ENCODE measurements around the gene DPF3.

The DPF3 gene

GRCh38 chr14:72633551-72633950, 260.4 kb downstream of the DPF3 start:
- POLR2A ChIA-PET, result no interaction called here
- DNase-seq (ENCODE audit: extremely low spot score), result no peak
- TF ChIP-seq, protein P1, sequence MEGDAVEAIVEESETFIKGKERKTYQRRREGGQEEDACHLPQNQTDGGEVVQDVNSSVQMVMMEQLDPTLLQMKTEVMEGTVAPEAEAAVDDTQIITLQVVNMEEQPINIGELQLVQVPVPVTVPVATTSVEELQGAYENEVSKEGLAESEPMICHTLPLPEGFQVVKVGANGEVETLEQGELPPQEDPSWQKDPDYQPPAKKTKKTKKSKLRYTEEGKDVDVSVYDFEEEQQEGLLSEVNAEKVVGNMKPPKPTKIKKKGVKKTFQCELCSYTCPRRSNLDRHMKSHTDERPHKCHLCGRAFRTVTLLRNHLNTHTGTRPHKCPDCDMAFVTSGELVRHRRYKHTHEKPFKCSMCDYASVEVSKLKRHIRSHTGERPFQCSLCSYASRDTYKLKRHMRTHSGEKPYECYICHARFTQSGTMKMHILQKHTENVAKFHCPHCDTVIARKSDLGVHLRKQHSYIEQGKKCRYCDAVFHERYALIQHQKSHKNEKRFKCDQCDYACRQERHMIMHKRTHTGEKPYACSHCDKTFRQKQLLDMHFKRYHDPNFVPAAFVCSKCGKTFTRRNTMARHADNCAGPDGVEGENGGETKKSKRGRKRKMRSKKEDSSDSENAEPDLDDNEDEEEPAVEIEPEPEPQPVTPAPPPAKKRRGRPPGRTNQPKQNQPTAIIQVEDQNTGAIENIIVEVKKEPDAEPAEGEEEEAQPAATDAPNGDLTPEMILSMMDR (IDR thresholded peaks at IDR 0.05; ENCODE audit: control extremely low read depth, extremely low read depth, low read depth, missing control alignments), result no peak
- CTCF ChIA-PET, result interaction anchor here (1.0 to 1.6 kb wide), 5 partner anchors 10 to 175 kb away, joined by 3 to 6 read pairs (median 5); no protein-coding TSS in a partner anchor

- ChIA-PET POLR2A (no interaction called here), CTCF (interaction anchor here (1.0 to 2.8 kb wide), 5 partner anchors 10 to 176 kb away, joined by 3 to 10 read pairs (median 5); no protein-coding TSS in a partner anchor)
- TF ChIP-seq, protein P1 (IDR thresholded peaks at IDR 0.05; ENCODE audit: control extremely low read depth, extremely low read depth, low read depth, missing control alignments), result no peak
- no peak for DNase-seq (ENCODE audit: extremely low spot score)
These were observed 261.2 kb downstream of the DPF3 start for GRCh38 chr14:72632727-72633126.

DNA sequence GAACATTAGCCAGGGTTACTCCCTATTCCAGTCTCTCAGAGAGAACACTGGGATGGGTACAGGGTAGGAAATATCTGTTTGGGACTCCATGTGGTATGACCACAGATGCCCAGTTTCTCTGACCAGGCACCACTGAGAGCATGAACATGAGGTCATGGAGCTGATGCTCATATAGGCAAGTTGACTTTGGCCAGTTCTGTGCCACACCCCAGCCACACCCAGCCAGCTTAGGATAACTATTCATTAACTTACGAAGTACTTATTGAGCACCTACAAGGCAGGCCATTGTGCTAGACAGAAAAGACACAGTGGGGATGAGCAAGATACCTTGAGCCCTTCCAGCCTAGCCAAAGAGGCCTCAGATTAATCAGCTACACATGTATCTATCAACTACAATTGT, 262.5 kb downstream of the DPF3 start:
- TF ChIP-seq, protein P1 (IDR thresholded peaks at IDR 0.05; ENCODE audit: control extremely low read depth, extremely low read depth, low read depth, missing control alignments), result no peak
- ChIA-PET CTCF (interaction anchor here (1.0 to 2.8 kb wide), 3 partner anchors 10 to 272 kb away, joined by 3 to 10 read pairs (median 3); no protein-coding TSS in a partner anchor), POLR2A (no interaction called here)
- DNase-seq (ENCODE audit: extremely low spot score), result no peak

DNA sequence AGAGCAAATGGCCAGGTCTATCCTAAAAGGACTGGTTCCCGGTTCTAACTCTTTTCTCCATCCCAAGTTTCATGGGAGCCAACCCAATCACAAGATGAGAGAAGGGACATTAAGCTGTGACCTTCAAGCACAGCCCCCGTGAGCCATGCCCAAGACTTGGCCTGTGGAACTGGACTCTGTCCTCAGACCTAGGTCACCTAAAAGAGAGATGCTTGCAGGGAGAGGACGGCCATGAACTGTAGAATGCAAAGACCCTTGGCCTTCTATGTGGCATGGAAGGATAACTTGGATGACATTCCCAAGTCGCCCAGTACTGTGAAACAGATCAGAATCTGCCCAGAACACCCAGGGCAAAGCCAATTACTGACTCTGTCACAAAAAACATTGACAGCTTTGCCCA, 263.5 kb downstream of the DPF3 start:
- ChIA-PET POLR2A (no interaction called here), CTCF (interaction anchor here (2.8 kb wide), 1 partner anchor 9 kb away, joined by 10 read pairs; no protein-coding TSS in a partner anchor)
- TF ChIP-seq, protein P1 (IDR thresholded peaks at IDR 0.05; ENCODE audit: control extremely low read depth, extremely low read depth, low read depth, missing control alignments), result no peak
- no peak for DNase-seq (ENCODE audit: extremely low spot score)

DNA sequence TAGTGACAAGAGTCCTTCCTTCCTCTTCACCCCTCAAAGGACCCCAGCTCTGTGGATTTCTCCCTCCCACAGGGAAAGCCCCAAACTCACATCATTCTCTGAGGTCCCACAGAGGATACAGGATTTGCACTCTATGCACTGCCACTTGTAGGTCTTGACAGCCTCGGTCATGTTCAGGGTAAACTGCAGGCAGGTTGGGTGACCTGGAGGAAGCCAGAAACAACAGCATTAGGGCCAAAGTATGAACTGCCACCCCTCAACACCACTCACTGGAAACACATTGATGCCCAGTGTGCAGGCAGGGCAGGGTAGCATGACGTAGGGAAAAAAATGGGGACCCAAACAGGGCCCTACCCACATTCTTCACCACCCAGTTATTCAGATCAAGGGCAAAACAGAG, 264.4 kb downstream of the DPF3 start:
- DNase-seq (ENCODE audit: extremely low spot score), result no peak
- TF ChIP-seq, protein P1 (IDR thresholded peaks at IDR 0.05; ENCODE audit: control extremely low read depth, extremely low read depth, low read depth, missing control alignments), result no peak
- ChIA-PET CTCF (interaction anchor here (1.2 kb wide), 1 partner anchor 12 kb away, joined by 3 read pairs; no protein-coding TSS in a partner anchor), POLR2A (no interaction called here)

GRCh38 chr14:72625689-72626088, 268.2 kb downstream of the DPF3 start:
- ChIA-PET CTCF (no interaction called here), POLR2A (no interaction called here)
- TF ChIP-seq, protein P1 (IDR thresholded peaks at IDR 0.05; ENCODE audit: control extremely low read depth, extremely low read depth, low read depth, missing control alignments), result no peak
- DNase-seq (ENCODE audit: extremely low spot score), result no peak

Data from GM10248 (cell line).